Measurements from ENCODE around the gene RYR1.

GRCh38 chr19:38389957-38390924 lies 43.2 kb upstream of the RYR1 start:
- TF ChIP-seq CTCF (IDR thresholded peaks at IDR 0.05; ENCODE audit: low read depth, low read length) (no peak), POLR2A (IDR thresholded peaks at IDR 0.05; ENCODE audit: extremely low read depth, insufficient read length) (no peak), MYC (IDR thresholded peaks at IDR 0.05; ENCODE audit: low read depth, low read length) (no peak)
